GM04504 (cell line): ENCODE measurements around the gene ANXA4.
A peak's percentile ranks its signal among the peaks of the same experiment; 100 is the strongest.

Experiments used
- DNase-seq: peaks from one replicate; pipeline ENCODE4 v3.0.0-alpha.2; 2012; ENCODE audit warnings: low read depth

ANXA4 gene

GRCh38 chr2:69741575-69742321 is at the start of gene ANXA4:
Gene ANXA4, plus strand, starts transcription at chr2:69742134. Its CDS starts 39,432 bp downstream, at chr2:69781566.
- DNase-seq, result no peak

GRCh38 chr2:69692424-69692823 is 49.5 kb upstream of the ANXA4 start:
- DNase-seq, result peak; percentile 46

GRCh38 chr2:69693059-69693774 is 48.7 kb upstream of the ANXA4 start:
- no peak for DNase-seq

GRCh38 chr2:69693775-69694450 is 48.0 kb upstream of the ANXA4 start:
- DNase-seq, result no peak

GRCh38 chr2:69694894-69695849 is 46.8 kb upstream of the ANXA4 start:
- no peak for DNase-seq

- DNase-seq, result no peak
Observed at GRCh38 chr2:69695850-69696216, 46.1 kb upstream of the ANXA4 start.

GRCh38 chr2:69700381-69700780 is 41.6 kb upstream of the ANXA4 start:
- DNase-seq, result no peak

- DNase-seq, result no peak
Observed at GRCh38 chr2:69701100-69701945, 40.6 kb upstream of the ANXA4 start.

GRCh38 chr2:69703189-69703588 is 38.7 kb upstream of the ANXA4 start:
- no peak for DNase-seq

GRCh38 chr2:69704446-69704845 is 37.5 kb upstream of the ANXA4 start:
- no peak for DNase-seq

GRCh38 chr2:69709290-69709689 is 32.6 kb upstream of the ANXA4 start:
- no peak for DNase-seq

GRCh38 chr2:69711971-69712370 is 30.0 kb upstream of the ANXA4 start:
- DNase-seq, result no peak

GRCh38 chr2:69714024-69714423 is 27.9 kb upstream of the ANXA4 start:
- DNase-seq, result no peak

- DNase-seq, result peak; percentile 61
Observed at GRCh38 chr2:69714539-69715220, 27.3 kb upstream of the ANXA4 start.

- no peak for DNase-seq
Observed at GRCh38 chr2:69715964-69716363, 26.0 kb upstream of the ANXA4 start.

- DNase-seq, result no peak
Observed at GRCh38 chr2:69716555-69717120, 25.3 kb upstream of the ANXA4 start.

GRCh38 chr2:69717186-69717585 is 24.7 kb upstream of the ANXA4 start:
- DNase-seq, result no peak

GRCh38 chr2:69717861-69718273 is 24.1 kb upstream of the ANXA4 start:
- DNase-seq, result no peak

- no peak for DNase-seq
Observed at GRCh38 chr2:69718338-69718965, 23.5 kb upstream of the ANXA4 start.

- DNase-seq, result no peak
Observed at GRCh38 chr2:69720404-69720803, 21.5 kb upstream of the ANXA4 start.
